GM12878 (cell line): ENCODE measurements around the gene WDR18. TPM values are rescaled to one million over a fixed set of nuclear protein-coding genes. Genes with fewer than 3 reads are reported as not detected.

Source experiments
- BRCA1 ChIP-seq: IDR thresholded peaks from 2 replicates; pipeline ENCODE4 v1.6.1; 2011; ENCODE audit warnings: low read depth, low read length, improper control_type of control experiment
- CBFB ChIP-seq: IDR thresholded peaks from 2 replicates; pipeline ENCODE4 v1.6.1; 2016; ENCODE audit warnings: antibody characterized with exemption, low read depth
- CHD4 ChIP-seq: fragments of 200-600 bp; sonication (generic); IDR thresholded peaks from 2 replicates; pipeline ENCODE4 v1.6.1; 2016; ENCODE audit warnings: mild to moderate bottlenecking
- CREB1 ChIP-seq: IDR thresholded peaks from 2 replicates; pipeline ENCODE4 v1.6.1; 2012; ENCODE audit warnings: low read depth, mild to moderate bottlenecking, inconsistent platforms
- CREM ChIP-seq: IDR thresholded peaks from 2 replicates; pipeline ENCODE4 v1.6.1; 2014; ENCODE audit warnings: antibody characterized with exemption, low read depth
- CUX1 ChIP-seq: IDR thresholded peaks from 2 replicates; pipeline ENCODE4 v1.6.1; 2012; ENCODE audit warnings: improper control_type of control experiment, low read depth, low read length; ENCODE audit not compliant: insufficient replicate concordance
- DPF2 ChIP-seq: fragments of 450-650 bp; IDR thresholded peaks from 2 replicates; pipeline ENCODE4 v1.6.1; 2017; ENCODE audit warnings: mild to moderate bottlenecking
- JUND ChIP-seq: IDR thresholded peaks from 2 replicates; pipeline ENCODE4 v1.6.1; 2012; ENCODE audit warnings: low read depth, mild to moderate bottlenecking, low read length, improper control_type of control experiment, moderate library complexity
- NFYB ChIP-seq: IDR thresholded peaks from 2 replicates; pipeline ENCODE4 v1.6.1; 2011; ENCODE audit warnings: low read depth, mild to moderate bottlenecking, low read length, improper control_type of control experiment, moderate library complexity; ENCODE audit not compliant: insufficient read depth
- NKRF ChIP-seq: fragments of 450-650 bp; conservative IDR thresholded peaks from 2 replicates; pipeline ENCODE4 v1.6.1; 2017; ENCODE audit warnings: mild to moderate bottlenecking, moderate library complexity
- RCOR1 ChIP-seq: conservative IDR thresholded peaks from 2 replicates; pipeline ENCODE4 v1.6.1; 2012; ENCODE audit warnings: low read depth, low read length, improper control_type of control experiment
- SMARCA5 ChIP-seq: fragments of 450-650 bp; IDR thresholded peaks from 2 replicates; pipeline ENCODE4 v1.6.1; 2017; ENCODE audit warnings: mild to moderate bottlenecking
- TCF12 ChIP-seq: IDR thresholded peaks from 2 replicates; pipeline ENCODE4 v1.6.1; 2011; ENCODE audit warnings: low read depth, mild to moderate bottlenecking, low read length
- TCF7 ChIP-seq: IDR thresholded peaks from 2 replicates; pipeline ENCODE4 v1.6.1; 2014; ENCODE audit warnings: antibody characterized with exemption, borderline replicate concordance
- USF2 ChIP-seq: IDR thresholded peaks from 2 replicates; pipeline ENCODE4 v1.6.1; 2011; ENCODE audit warnings: low read depth, low read length, improper control_type of control experiment, borderline replicate concordance
- ZBTB33 ChIP-seq: fragments of 450-650 bp; IDR thresholded peaks from 2 replicates; pipeline ENCODE4 v1.6.1; 2017; ENCODE audit warnings: mild to moderate bottlenecking
- ZNF217 ChIP-seq: fragments of 450-650 bp; IDR thresholded peaks from 2 replicates; pipeline ENCODE4 v1.6.1; 2017; ENCODE audit warnings: antibody characterized with exemption, mild to moderate bottlenecking
- polyA plus RNA-seq, 11 experiments: library from polyadenylated mRNA; depleted of rRNA in 4 of 11; unstranded in 6 of 11; stranded (reverse) in 5 of 11; fragments of >200 nt; fragmentation: Nextera tagmentation in 4 of 11; fragmentation: Illumina TruSeq in 1 of 11; extraction: Ambion mirVana in 4 of 11; extraction: Trizol in 1 of 11; gene quantifications; 1 replicate in 1 of 11; 2 replicates in 10 of 11; pipeline versions ENCODE4 v1.2.1 to v1.2.3, GENCODE V29; 2011 to 2016; ENCODE audit warnings: inconsistent platforms in 2 of 11, missing spikeins in 2 of 11, low read depth in 1 of 11
- total RNA-seq, 4 experiments: library from RNA; depleted of rRNA in 3 of 4; stranded (reverse); fragments of >200 nt in 3 of 4; fragmentation: Illumina TruSeq in 1 of 4; extraction: Trizol in 1 of 4; gene quantifications; 2 replicates each; pipeline versions ENCODE4 v1.2.1 to v1.2.3, GENCODE V29; 2013 to 2021
- TF ChIP-seq, protein P1 (sequence below): fragments of 450-650 bp; IDR thresholded peaks from 2 replicates; pipeline ENCODE4 v1.6.1; 2018; ENCODE audit warnings: borderline replicate concordance, mild to moderate bottlenecking; ENCODE audit not compliant: partially characterized antibody

The WDR18 gene
- total and polyA plus RNA-seq, 10 of the 15 experiments (the other 5 are each of a cell fraction or from before 2014, with no cell fraction given): 3.0 to 206 (median 62.3) TPM

DNA sequence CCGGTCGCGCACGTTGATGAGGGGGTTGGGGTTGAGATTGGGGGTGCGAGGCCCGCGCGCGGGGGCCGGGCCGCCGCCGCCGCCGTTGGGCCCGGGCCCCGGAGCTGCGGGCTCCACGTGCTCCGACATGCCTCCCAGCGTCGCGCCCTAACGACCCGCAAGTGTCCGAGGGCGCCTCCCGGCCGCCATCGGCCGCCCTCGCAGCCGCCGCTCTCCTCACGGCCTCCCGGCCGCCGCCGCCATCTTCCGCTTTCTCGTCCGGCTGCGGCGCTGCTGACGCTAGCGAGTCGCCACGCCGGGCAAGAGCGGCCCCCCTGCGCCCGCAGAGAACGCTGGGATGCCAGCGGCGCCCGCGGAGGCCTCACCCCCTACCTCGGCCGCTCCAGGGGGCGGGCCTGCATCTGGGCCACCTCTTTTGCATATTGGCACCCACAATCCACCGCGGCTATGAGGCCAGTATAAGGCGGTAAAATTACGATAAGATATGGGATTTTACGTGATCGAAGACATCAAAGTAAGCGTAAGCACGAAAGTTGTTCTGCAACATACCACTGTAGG is 36.8 kb downstream of the WDR18 start, which contains the start of gene TMEM259 (continued):
- TF ChIP-seq TCF7 (no peak), TCF12 (peak; percentile 20; the same call in 1 of the 2 replicates), ZNF217 (peak; percentile 69; the same call in 1 of the 2 replicates), CREM (peak; percentile 54; the same call in 1 of the 2 replicates), USF2 (no peak), RCOR1 (no peak), CREB1 (peak; percentile 70), JUND (0 out of 2 replicates have a peak, but pooled peaks have one; percentile 12), CBFB (no peak), NKRF (peak; percentile 91), SMARCA5 (peak; percentile 81), DPF2 (peak; percentile 77), ZBTB33 (no peak), CHD4 (no peak), NFYB (no peak), BRCA1 (no peak), CUX1 (no peak)
- TF ChIP-seq, protein P1, sequence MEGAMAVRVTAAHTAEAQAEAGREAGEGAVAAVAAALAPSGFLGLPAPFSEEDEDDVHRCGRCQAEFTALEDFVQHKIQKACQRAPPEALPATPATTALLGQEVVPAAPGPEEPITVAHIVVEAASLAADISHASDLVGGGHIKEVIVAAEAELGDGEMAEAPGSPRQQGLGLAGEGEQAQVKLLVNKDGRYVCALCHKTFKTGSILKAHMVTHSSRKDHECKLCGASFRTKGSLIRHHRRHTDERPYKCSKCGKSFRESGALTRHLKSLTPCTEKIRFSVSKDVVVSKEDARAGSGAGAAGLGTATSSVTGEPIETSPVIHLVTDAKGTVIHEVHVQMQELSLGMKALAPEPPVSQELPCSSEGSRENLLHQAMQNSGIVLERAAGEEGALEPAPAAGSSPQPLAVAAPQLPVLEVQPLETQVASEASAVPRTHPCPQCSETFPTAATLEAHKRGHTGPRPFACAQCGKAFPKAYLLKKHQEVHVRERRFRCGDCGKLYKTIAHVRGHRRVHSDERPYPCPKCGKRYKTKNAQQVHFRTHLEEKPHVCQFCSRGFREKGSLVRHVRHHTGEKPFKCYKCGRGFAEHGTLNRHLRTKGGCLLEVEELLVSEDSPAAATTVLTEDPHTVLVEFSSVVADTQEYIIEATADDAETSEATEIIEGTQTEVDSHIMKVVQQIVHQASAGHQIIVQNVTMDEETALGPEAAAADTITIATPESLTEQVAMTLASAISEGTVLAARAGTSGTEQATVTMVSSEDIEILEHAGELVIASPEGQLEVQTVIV: no peak
